Measurements from ENCODE around the gene RIMS3.

GRCh38 chr1:40653851-40654537 is 11.5 kb downstream of the RIMS3 start:
- TF ChIP-seq CTCF (IDR thresholded peaks at IDR 0.05; ENCODE audit: low read length) (no peak), EZH2 (IDR thresholded peaks at IDR 0.05; ENCODE audit: borderline replicate concordance, low read length) (no peak)
